ENCODE measurements around the gene CCDC85A. TPM values are rescaled to one million over a fixed set of nuclear protein-coding genes. Genes with fewer than 3 reads are reported as not detected.

Gene CCDC85A
- total RNA-seq, 1 donor = 5.2 TPM

- H3K4me3 ChIP-seq (ENCODE audit: low read depth, low read length) = no peak overlapping the region
- no peak for DNase-seq (ENCODE audit: low read depth)
- no peak for TF ChIP-seq CTCF (IDR thresholded peaks at IDR 0.05; ENCODE audit: insufficient read depth, low read depth, low read length)
These were observed 47.6 kb downstream of the CCDC85A start for GRCh38 chr2:56231361-56231760.

- H3K4me3 ChIP-seq (ENCODE audit: low read depth, low read length) = no peak overlapping the region
- no peak for DNase-seq (ENCODE audit: low read depth)
- no peak for TF ChIP-seq CTCF (IDR thresholded peaks at IDR 0.05; ENCODE audit: insufficient read depth, low read depth, low read length)
These were observed 49.1 kb downstream of the CCDC85A start for GRCh38 chr2:56232912-56233311.

- no peak for TF ChIP-seq CTCF (IDR thresholded peaks at IDR 0.05; ENCODE audit: insufficient read depth, low read depth, low read length)
- no peak overlapping the region for H3K4me3 ChIP-seq (ENCODE audit: low read depth, low read length)
- DNase-seq (ENCODE audit: low read depth) = no peak
These were observed 50.5 kb downstream of the CCDC85A start for GRCh38 chr2:56234241-56234640.

DNA sequence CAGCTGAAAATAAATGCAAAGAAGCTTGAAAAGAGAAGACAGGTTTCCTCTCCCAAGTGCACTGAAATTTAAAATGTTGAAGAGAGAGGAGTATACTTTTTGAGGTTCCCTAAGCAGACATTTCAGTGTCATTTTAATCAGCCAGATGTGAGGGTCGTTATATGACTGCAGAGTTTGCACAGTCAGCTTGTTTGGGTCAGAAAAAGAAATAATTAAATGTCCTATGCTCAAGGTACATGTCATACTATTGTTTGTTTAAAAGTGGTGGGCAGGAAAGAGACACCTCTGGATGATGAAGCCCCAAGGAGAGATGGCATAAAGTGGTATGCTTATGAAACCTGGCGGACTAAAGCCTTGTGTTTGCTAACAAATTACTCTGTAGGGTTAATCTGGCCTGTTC, 55.2 kb downstream of the CCDC85A start:
- H3K4me3 ChIP-seq (ENCODE audit: low read depth, low read length) = no peak overlapping the region
- TF ChIP-seq CTCF (IDR thresholded peaks at IDR 0.05; ENCODE audit: insufficient read depth, low read depth, low read length) = no peak
- no peak for DNase-seq (ENCODE audit: low read depth)

- DNase-seq (ENCODE audit: low read depth) = peak; percentile 62
- TF ChIP-seq CTCF (IDR thresholded peaks at IDR 0.05; ENCODE audit: insufficient read depth, low read depth, low read length) = no peak
- H3K4me3 ChIP-seq (ENCODE audit: low read depth, low read length) = no peak overlapping the region
These were observed 55.6 kb downstream of the CCDC85A start for GRCh38 chr2:56239437-56239836.

GRCh38 chr2:56240210-56240609, 56.4 kb downstream of the CCDC85A start:
- no peak overlapping the region for H3K4me3 ChIP-seq (ENCODE audit: low read depth, low read length)
- no peak for DNase-seq (ENCODE audit: low read depth)
- TF ChIP-seq CTCF (IDR thresholded peaks at IDR 0.05; ENCODE audit: insufficient read depth, low read depth, low read length) = no peak

GRCh38 chr2:56244506-56244905, 60.7 kb downstream of the CCDC85A start:
- DNase-seq (ENCODE audit: low read depth) = no peak
- TF ChIP-seq CTCF (IDR thresholded peaks at IDR 0.05; ENCODE audit: insufficient read depth, low read depth, low read length) = no peak
- no peak overlapping the region for H3K4me3 ChIP-seq (ENCODE audit: low read depth, low read length)

Data from fibroblast of villous mesenchyme (primary cell).